Lung (tissue), 12 donors: Measurements from ENCODE around the gene NRG3. TPM values are rescaled to one million over a fixed set of nuclear protein-coding genes. Genes with fewer than 3 reads are reported as not detected.

Experiments used
- ATAC-seq: fragments of 200-7000 bp; cut with Tn5 transposase; one replicate; pipeline ENCODE4 v1.9.1; 2020; ENCODE audit warnings: moderate number of reproducible peaks; ENCODE audit not compliant: insufficient read depth, low FRiP score
- DNase-seq, 3 donors: peaks; one replicate each; pipeline ENCODE4 v3.0.0-alpha.2; 2013 to 2017
- H3K27ac ChIP-seq, 2 donors: one replicate each; pipeline ENCODE4 v1.5.1; 2013; ENCODE audit warnings: mild to moderate bottlenecking in 2 of 2, moderate library complexity in 2 of 2, control low read depth in 1 of 2, inconsistent platforms in 1 of 2, low read depth in 1 of 2, low read length in 1 of 2
- H3K27me3 ChIP-seq, 3 donors: one replicate each; pipeline ENCODE4 v1.5.1; 2013; ENCODE audit warnings: low read length in 2 of 3; ENCODE audit not compliant: control insufficient read depth in 3 of 3, insufficient read depth in 3 of 3
- H3K36me3 ChIP-seq, 4 donors: one replicate each; pipeline ENCODE4 v1.5.1; 2013; ENCODE audit warnings: low read length in 4 of 4, mild to moderate bottlenecking in 1 of 4, moderate library complexity in 1 of 4; ENCODE audit not compliant: control insufficient read depth in 4 of 4, insufficient read depth in 4 of 4
- H3K4me1 ChIP-seq, 5 donors: one replicate each; pipeline ENCODE4 v1.5.1; 2013; ENCODE audit warnings: low read length in 5 of 5, mild to moderate bottlenecking in 2 of 5, moderate library complexity in 1 of 5; ENCODE audit not compliant: control insufficient read depth in 5 of 5, insufficient read depth in 5 of 5
- H3K4me3 ChIP-seq: one replicate; pipeline ENCODE4 v1.5.1; 2013; ENCODE audit warnings: mild to moderate bottlenecking, control low read depth, moderate library complexity
- H3K9ac ChIP-seq, 2 donors: one replicate each; pipeline ENCODE4 v1.5.1; 2013; ENCODE audit warnings: low read length in 2 of 2, control low read depth in 1 of 2; ENCODE audit not compliant: insufficient read depth in 1 of 2
- H3K9me3 ChIP-seq, 4 donors: one replicate each; pipeline ENCODE4 v1.5.1; 2013; ENCODE audit warnings: low read length in 3 of 4, mild to moderate bottlenecking in 1 of 4, moderate library complexity in 1 of 4; ENCODE audit not compliant: control insufficient read depth in 4 of 4, insufficient read depth in 3 of 4
- CTCF ChIP-seq: IDR thresholded peaks from 2 replicates; pipeline ENCODE4 v1.5.1; 2012; ENCODE audit warnings: mild to moderate bottlenecking; ENCODE audit errors: control extremely low read depth, extremely low read depth
- WGBS, 2 donors: extraction: QIAGEN DNeasy Blood & Tissue Kit; methylation state at CpG; one replicate each; pipeline ENCODE4 v1.1.7; 2013; 5-methylcytosine and 5-hydroxymethylcytosine counted together
- polyA plus RNA-seq, 2 donors: library from polyadenylated mRNA; stranded (reverse); fragments of 200-250 nt; gene quantifications; one replicate each; pipeline ENCODE4 v1.2.1, GENCODE V29; 2013
- total RNA-seq, 2 donors: library from RNA; depleted of rRNA in 1 of 2; stranded (reverse); fragments of >200 nt in 1 of 2; gene quantifications; one replicate each; pipeline ENCODE4 v1.2.1, GENCODE V29; 2014 to 2021
- donor health status: control.
- donor health status: control.
- donor health status: Bipolar disorder and iron deficiency.
- donor health status: healthy.
- donor health status: DM: yes; HTN: yes; CAD: no.

The NRG3 gene
- total and polyA plus RNA-seq, 4 donors = 0.49 to 2.0 (median 0.84) TPM

GRCh38 chr10:81914736-81915503 lies 39.9 kb downstream of the NRG3 start:
- H3K9me3 ChIP-seq = no peaks in the 10 kb centered on the region
- no peaks in the 10 kb centered on the region for H3K27me3 ChIP-seq
- no peak for ATAC-seq
- H3K36me3 ChIP-seq = no peaks in the 10 kb centered on the region
- no peak overlapping the region for H3K9ac ChIP-seq
- no peak for TF ChIP-seq CTCF
- no peak overlapping the region for H3K4me3 ChIP-seq
- DNase-seq = no peak
- no peak overlapping the region for H3K27ac ChIP-seq
- 48 to 70% methylated on average over 3 of the region's 3 CpGs for WGBS, 2 donors
- no peaks in the 10 kb centered on the region for H3K4me1 ChIP-seq

GRCh38 chr10:81915504-81915897 lies 40.5 kb downstream of the NRG3 start:
- no peak overlapping the region for H3K9ac ChIP-seq
- no peak overlapping the region for H3K4me3 ChIP-seq
- DNase-seq = no peak
- H3K27ac ChIP-seq = no peak overlapping the region
- TF ChIP-seq CTCF = no peak
- H3K36me3 ChIP-seq = no peaks in the 10 kb centered on the region
- no peaks in the 10 kb centered on the region for H3K9me3 ChIP-seq
- no peaks in the 10 kb centered on the region for H3K4me1 ChIP-seq
- ATAC-seq = no peak
- no peaks in the 10 kb centered on the region for H3K27me3 ChIP-seq
- 35 to 36% methylated on average over 2 of the region's 2 CpGs for WGBS, 2 donors

DNA sequence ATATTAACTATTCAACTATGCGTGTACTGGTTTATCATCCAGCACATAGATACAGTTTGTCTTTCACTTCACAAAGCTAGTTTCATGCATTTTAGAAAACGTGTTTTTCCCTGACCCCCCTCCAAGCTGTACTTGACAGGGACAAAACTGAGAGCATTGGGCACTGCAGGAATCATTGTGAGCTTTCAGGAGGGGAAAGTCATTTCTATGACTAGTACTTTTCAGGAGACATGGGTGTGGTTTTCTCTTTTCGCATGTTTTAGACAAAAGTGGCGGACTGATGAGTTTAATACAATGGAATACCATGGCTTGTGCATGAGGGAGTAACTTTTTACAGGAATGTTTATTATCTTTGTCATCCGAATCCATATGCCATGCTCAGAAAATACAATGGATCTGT lies 42.7 kb downstream of the NRG3 start:
- no peak for TF ChIP-seq CTCF
- no peaks in the 10 kb centered on the region for H3K27me3 ChIP-seq
- no peaks in the 10 kb centered on the region for H3K9me3 ChIP-seq
- H3K4me1 ChIP-seq = no peaks in the 10 kb centered on the region
- no peak overlapping the region for H3K9ac ChIP-seq
- DNase-seq (no peak), ATAC-seq (no peak)
- 74 to 81% methylated on average over 5 of the region's 5 CpGs for WGBS, 2 donors
- no peak overlapping the region for H3K27ac ChIP-seq
- H3K36me3 ChIP-seq = no peaks in the 10 kb centered on the region
- no peak overlapping the region for H3K4me3 ChIP-seq

- ATAC-seq = no peak
- no peak for DNase-seq
- H3K9ac ChIP-seq = no peak overlapping the region
- no peak for TF ChIP-seq CTCF
- H3K9me3 ChIP-seq = no peaks in the 10 kb centered on the region
- no peaks in the 10 kb centered on the region for H3K27me3 ChIP-seq
- WGBS, 2 donors = 70 to 76% methylated on average over 1 of the region's 1 CpG
- H3K4me3 ChIP-seq = no peak overlapping the region
- no peak overlapping the region for H3K27ac ChIP-seq
- no peaks in the 10 kb centered on the region for H3K36me3 ChIP-seq
- H3K4me1 ChIP-seq = no peaks in the 10 kb centered on the region
Observed at GRCh38 chr10:81918766-81919165, 43.8 kb downstream of the NRG3 start.
